ENCODE data around the gene ZNF587. TPM values are rescaled to one million over a fixed set of nuclear protein-coding genes. Genes with fewer than 3 reads are reported as not detected.

ZNF587 gene
- total RNA-seq, 1 experiment from 2014 or later = 25.9 TPM

DNA sequence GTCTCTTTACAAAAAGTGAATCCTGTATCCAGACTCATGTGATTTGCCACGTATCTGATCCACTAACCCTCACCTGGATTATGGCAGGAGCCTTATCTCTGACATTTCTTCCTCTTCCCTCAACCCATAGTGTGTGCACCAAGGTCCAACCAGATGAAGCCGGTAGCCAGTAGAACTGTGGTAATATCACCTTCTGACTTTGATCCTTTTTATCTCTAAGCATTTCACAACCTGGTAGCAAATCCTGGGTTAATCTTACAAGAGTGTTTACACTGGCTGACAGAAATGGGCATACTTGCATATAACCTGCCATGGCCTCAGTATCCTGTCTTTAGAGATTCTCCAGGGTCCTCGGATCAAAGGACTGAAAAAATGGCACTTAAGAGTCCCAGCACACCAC, 64.9 kb downstream of the ZNF587 start (continued):
- TF ChIP-seq, protein P1, sequence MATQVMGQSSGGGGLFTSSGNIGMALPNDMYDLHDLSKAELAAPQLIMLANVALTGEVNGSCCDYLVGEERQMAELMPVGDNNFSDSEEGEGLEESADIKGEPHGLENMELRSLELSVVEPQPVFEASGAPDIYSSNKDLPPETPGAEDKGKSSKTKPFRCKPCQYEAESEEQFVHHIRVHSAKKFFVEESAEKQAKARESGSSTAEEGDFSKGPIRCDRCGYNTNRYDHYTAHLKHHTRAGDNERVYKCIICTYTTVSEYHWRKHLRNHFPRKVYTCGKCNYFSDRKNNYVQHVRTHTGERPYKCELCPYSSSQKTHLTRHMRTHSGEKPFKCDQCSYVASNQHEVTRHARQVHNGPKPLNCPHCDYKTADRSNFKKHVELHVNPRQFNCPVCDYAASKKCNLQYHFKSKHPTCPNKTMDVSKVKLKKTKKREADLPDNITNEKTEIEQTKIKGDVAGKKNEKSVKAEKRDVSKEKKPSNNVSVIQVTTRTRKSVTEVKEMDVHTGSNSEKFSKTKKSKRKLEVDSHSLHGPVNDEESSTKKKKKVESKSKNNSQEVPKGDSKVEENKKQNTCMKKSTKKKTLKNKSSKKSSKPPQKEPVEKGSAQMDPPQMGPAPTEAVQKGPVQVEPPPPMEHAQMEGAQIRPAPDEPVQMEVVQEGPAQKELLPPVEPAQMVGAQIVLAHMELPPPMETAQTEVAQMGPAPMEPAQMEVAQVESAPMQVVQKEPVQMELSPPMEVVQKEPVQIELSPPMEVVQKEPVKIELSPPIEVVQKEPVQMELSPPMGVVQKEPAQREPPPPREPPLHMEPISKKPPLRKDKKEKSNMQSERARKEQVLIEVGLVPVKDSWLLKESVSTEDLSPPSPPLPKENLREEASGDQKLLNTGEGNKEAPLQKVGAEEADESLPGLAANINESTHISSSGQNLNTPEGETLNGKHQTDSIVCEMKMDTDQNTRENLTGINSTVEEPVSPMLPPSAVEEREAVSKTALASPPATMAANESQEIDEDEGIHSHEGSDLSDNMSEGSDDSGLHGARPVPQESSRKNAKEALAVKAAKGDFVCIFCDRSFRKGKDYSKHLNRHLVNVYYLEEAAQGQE (IDR thresholded peaks at IDR 0.05; ENCODE audit: low read depth) = no peak
- no peak for TF ChIP-seq TCF7L2 (IDR thresholded peaks at IDR 0.05; ENCODE audit: borderline replicate concordance, extremely low read depth, insufficient read depth, insufficient read length)
- TF ChIP-seq POLR2AphosphoS5 (IDR thresholded peaks at IDR 0.05; ENCODE audit: low read depth, low read length) = no peak
- TF ChIP-seq EZH2phosphoT487 (IDR thresholded peaks at IDR 0.05; ENCODE audit: borderline replicate concordance) = no peak
- TF ChIP-seq SP1 (IDR thresholded peaks at IDR 0.05; ENCODE audit: low read depth) = no peak
- TF ChIP-seq SRF (IDR thresholded peaks at IDR 0.05; ENCODE audit: low read depth) = no peak
- TF ChIP-seq RAD21 (IDR thresholded peaks at IDR 0.05; ENCODE audit: low read depth) = no peak
- no peak for TF ChIP-seq POLR2A (IDR thresholded peaks at IDR 0.05; ENCODE audit: borderline replicate concordance, extremely low read depth, insufficient read depth, insufficient read length)
- no peak for TF ChIP-seq ELF1 (IDR thresholded peaks at IDR 0.05; ENCODE audit: borderline replicate concordance, low read depth)
- TF ChIP-seq, protein P2, sequence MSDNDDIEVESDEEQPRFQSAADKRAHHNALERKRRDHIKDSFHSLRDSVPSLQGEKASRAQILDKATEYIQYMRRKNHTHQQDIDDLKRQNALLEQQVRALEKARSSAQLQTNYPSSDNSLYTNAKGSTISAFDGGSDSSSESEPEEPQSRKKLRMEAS (IDR thresholded peaks at IDR 0.05) = no peak
- TF ChIP-seq JUND (IDR thresholded peaks at IDR 0.05) = no peak

Other genes starting within 250 kb of the ZNF587 start
- gene ZNF530, start 250.0 kb upstream of the ZNF587 start, total RNA-seq (2021; ENCODE audit: unreplicated experiment) = 3.8 TPM
- 8.4 TPM for gene ZNF134, start 235.6 kb upstream of the ZNF587 start, total RNA-seq (2021; ENCODE audit: unreplicated experiment)
- gene ZNF211, start 216.7 kb upstream of the ZNF587 start, total RNA-seq (2021; ENCODE audit: unreplicated experiment) = 6.7 TPM
- not detected for gene ZSCAN4, start 180.9 kb upstream of the ZNF587 start, total RNA-seq (2021; ENCODE audit: unreplicated experiment)
- 10.8 TPM for gene ZNF551, start 167.9 kb upstream of the ZNF587 start, total RNA-seq (2021; ENCODE audit: unreplicated experiment)
- gene ZNF154, start 140.7 kb upstream of the ZNF587 start, total RNA-seq (2021; ENCODE audit: unreplicated experiment) = 0.10 TPM
- gene ZNF671, start 122.2 kb upstream of the ZNF587 start, total RNA-seq (2021; ENCODE audit: unreplicated experiment) = not detected
- gene ZNF776, start 103.0 kb upstream of the ZNF587 start, total RNA-seq (2021; ENCODE audit: unreplicated experiment) = 8.6 TPM
- 3.5 TPM for gene ZNF586, start 80.2 kb upstream of the ZNF587 start, total RNA-seq (2021; ENCODE audit: unreplicated experiment)
- 7.1 TPM for gene ZNF552, start 34.9 kb upstream of the ZNF587 start, total RNA-seq (2021; ENCODE audit: unreplicated experiment)
- gene ZNF587B, start 19.6 kb upstream of the ZNF587 start, total RNA-seq (2021; ENCODE audit: unreplicated experiment) = 14.1 TPM
- gene ZNF814, start 39.2 kb downstream of the ZNF587 start, total RNA-seq (2021; ENCODE audit: unreplicated experiment) = 2.5 TPM
- 6.8 TPM for gene ZNF417, start 66.7 kb downstream of the ZNF587 start, total RNA-seq (2021; ENCODE audit: unreplicated experiment)
- gene ZNF418, start 85.5 kb downstream of the ZNF587 start, total RNA-seq (2021; ENCODE audit: unreplicated experiment) = not detected
- gene ZNF256, start 97.8 kb downstream of the ZNF587 start, total RNA-seq (2021; ENCODE audit: unreplicated experiment) = not detected
- gene C19orf18, start 124.7 kb downstream of the ZNF587 start, total RNA-seq (2021; ENCODE audit: unreplicated experiment) = not detected
- gene ZNF606, start 153.0 kb downstream of the ZNF587 start, total RNA-seq (2021; ENCODE audit: unreplicated experiment) = 0.05 TPM
- gene ZSCAN1, start 184.2 kb downstream of the ZNF587 start, total RNA-seq (2021; ENCODE audit: unreplicated experiment) = not detected
- gene ZNF135, start 209.4 kb downstream of the ZNF587 start, total RNA-seq (2021; ENCODE audit: unreplicated experiment) = not detected
- gene ZSCAN18, start 248.4 kb downstream of the ZNF587 start, total RNA-seq (2021; ENCODE audit: unreplicated experiment) = 0.12 TPM

Measured in HCT116 (cell line).